RWPE1 (cell line): ENCODE data around the gene HSPB6.

Experiments used
- CTCF ChIA-PET: fragments of 350-600 bp; sonication (Branson Sonifier 250); formaldehyde crosslinking; extraction: SDS; loops from one replicate; lab custom pipeline; 2021; lab: Yijun Ruan, JAX
- POLR2A ChIA-PET: fragments of 400-600 bp; formaldehyde crosslinking; extraction: SDS; loops from one replicate; lab custom pipeline; 2020; ENCODE audit warnings: antibody characterized with exemption; ENCODE audit not compliant: low non-redundant PET; lab: Yijun Ruan, JAX
- DNase-seq: peaks from one replicate; pipeline ENCODE4 v3.0.0; 2012; ENCODE audit warnings: low spot score
- H3K27ac ChIP-seq: fragments of 450-650 bp; 2 replicates; pipeline ENCODE4 v1.5.1; 2017
- TF ChIP-seq, protein P1 (sequence below): fragments of 450-650 bp; conservative IDR thresholded peaks from 2 replicates; pipeline ENCODE4 v1.5.1; 2017; ENCODE audit warnings: low read depth, mild to moderate bottlenecking

Gene HSPB6

DNA sequence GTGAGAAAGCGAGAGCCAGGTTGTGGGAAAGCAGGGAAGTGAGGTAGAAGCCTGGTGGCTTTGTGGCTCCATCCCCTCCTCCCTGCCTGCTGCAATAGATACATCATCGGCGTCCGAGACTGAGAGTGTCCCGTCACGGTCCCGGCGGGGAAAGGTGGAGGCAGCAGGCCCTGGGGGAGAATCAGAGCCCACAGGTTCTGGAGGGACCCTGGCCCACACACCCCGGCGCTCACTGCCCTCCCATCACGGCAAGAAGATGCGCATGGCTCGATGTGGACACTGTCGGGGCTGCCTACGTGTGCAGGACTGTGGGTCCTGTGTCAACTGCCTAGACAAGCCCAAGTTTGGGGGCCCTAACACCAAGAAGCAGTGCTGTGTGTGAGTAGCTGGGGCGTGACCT, 33.9 kb downstream of the HSPB6 start:
- ChIA-PET CTCF (interaction anchor here (1.1 kb wide), 1 partner anchor 18 kb away, joined by 3 read pairs; no protein-coding TSS in a partner anchor), POLR2A (no interaction called here)
- DNase-seq: no peak
- TF ChIP-seq, protein P1, sequence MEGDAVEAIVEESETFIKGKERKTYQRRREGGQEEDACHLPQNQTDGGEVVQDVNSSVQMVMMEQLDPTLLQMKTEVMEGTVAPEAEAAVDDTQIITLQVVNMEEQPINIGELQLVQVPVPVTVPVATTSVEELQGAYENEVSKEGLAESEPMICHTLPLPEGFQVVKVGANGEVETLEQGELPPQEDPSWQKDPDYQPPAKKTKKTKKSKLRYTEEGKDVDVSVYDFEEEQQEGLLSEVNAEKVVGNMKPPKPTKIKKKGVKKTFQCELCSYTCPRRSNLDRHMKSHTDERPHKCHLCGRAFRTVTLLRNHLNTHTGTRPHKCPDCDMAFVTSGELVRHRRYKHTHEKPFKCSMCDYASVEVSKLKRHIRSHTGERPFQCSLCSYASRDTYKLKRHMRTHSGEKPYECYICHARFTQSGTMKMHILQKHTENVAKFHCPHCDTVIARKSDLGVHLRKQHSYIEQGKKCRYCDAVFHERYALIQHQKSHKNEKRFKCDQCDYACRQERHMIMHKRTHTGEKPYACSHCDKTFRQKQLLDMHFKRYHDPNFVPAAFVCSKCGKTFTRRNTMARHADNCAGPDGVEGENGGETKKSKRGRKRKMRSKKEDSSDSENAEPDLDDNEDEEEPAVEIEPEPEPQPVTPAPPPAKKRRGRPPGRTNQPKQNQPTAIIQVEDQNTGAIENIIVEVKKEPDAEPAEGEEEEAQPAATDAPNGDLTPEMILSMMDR: no peak
- 0 out of 2 replicates have a peak overlapping the region, but pooled peaks have one; percentile 4 for H3K27ac ChIP-seq

DNA sequence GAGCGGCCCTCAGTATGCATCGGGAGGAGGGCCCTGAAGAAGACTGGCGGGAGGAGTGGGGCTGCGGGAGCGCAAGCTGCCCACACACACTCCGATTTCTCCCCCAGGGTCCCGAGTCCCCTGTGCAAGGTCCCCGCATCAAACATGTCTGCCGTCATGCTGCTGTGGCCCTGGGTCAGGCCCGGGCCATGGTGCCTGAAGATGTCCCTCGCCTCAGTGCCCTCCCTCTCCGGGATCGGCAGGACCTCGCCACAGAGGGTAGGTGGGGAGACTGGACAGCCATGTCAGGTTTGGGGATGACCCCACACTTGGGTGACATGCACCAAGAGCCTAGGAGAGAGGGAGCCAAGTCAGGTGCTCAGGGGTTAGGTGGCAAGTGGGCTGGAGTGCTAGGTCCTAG, 34.4 kb downstream of the HSPB6 start:
- no peak for DNase-seq
- ChIA-PET CTCF (interaction anchor here (1.1 kb wide), 1 partner anchor 18 kb away, joined by 3 read pairs; no protein-coding TSS in a partner anchor), POLR2A (no interaction called here)
- H3K27ac ChIP-seq: 0 out of 2 replicates have a peak overlapping the region, but pooled peaks have one; percentile 4
- TF ChIP-seq, protein P1: no peak

DNA sequence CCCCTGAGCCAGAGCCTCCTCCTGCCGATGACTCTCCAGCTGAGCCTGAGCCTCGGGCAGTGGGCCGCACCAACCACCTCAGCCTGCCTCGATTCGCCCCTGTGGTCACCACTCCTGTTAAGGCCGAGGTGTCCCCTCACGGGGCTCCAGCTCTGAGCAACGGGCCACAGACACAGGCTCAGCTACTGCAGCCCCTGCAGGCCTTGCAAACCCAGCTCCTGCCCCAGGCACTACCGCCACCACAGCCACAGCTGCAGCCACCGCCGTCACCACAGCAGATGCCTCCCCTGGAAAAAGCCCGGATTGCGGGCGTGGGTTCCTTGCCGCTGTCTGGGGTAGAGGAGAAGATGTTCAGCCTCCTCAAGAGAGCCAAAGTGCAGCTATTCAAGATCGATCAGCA, 35.5 kb downstream of the HSPB6 start:
- POLR2A ChIA-PET: no interaction called here
- TF ChIP-seq, protein P1: no peak
- H3K27ac ChIP-seq: no peak overlapping the region
- CTCF ChIA-PET: no interaction called here
- DNase-seq: no peak

DNA sequence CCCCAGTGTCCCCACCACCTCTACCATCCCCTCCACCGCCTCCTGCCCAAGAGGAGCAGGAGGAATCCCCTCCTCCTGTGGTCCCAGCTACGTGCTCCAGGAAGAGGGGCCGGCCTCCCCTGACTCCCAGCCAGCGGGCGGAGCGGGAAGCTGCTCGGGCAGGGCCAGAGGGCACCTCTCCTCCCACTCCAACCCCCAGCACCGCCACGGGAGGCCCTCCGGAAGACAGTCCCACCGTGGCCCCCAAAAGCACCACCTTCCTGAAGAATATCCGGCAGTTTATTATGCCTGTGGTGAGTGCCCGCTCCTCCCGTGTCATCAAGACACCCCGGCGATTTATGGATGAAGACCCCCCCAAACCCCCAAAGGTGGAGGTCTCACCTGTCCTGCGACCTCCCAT, 36.2 kb downstream of the HSPB6 start:
- CTCF ChIA-PET: interaction anchor here (0.6 kb wide), 1 partner anchor 174 kb away, joined by 4 read pairs; no protein-coding TSS in a partner anchor
- DNase-seq: no peak
- TF ChIP-seq, protein P1: no peak
- H3K27ac ChIP-seq: no peak overlapping the region
- POLR2A ChIA-PET: no interaction called here

DNA sequence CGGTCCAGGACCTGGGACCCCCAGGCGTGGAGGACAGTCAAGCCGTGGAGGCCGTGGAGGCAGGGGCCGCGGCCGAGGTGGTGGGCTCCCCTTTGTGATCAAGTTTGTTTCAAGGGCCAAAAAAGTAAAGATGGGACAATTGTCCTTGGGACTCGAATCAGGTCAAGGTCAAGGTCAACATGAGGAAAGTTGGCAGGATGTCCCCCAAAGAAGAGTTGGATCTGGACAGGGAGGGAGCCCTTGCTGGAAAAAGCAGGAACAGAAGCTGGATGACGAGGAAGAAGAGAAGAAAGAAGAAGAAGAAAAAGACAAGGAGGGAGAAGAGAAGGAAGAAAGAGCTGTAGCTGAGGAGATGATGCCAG, 36.7 kb downstream of the HSPB6 start:
- TF ChIP-seq, protein P1: no peak
- no peak for DNase-seq
- CTCF ChIA-PET: interaction anchor here (0.6 kb wide), 1 partner anchor 175 kb away, joined by 4 read pairs; no protein-coding TSS in a partner anchor
- peak overlapping the region; percentile 93 for H3K27ac ChIP-seq
- POLR2A ChIA-PET: no interaction called here

DNA sequence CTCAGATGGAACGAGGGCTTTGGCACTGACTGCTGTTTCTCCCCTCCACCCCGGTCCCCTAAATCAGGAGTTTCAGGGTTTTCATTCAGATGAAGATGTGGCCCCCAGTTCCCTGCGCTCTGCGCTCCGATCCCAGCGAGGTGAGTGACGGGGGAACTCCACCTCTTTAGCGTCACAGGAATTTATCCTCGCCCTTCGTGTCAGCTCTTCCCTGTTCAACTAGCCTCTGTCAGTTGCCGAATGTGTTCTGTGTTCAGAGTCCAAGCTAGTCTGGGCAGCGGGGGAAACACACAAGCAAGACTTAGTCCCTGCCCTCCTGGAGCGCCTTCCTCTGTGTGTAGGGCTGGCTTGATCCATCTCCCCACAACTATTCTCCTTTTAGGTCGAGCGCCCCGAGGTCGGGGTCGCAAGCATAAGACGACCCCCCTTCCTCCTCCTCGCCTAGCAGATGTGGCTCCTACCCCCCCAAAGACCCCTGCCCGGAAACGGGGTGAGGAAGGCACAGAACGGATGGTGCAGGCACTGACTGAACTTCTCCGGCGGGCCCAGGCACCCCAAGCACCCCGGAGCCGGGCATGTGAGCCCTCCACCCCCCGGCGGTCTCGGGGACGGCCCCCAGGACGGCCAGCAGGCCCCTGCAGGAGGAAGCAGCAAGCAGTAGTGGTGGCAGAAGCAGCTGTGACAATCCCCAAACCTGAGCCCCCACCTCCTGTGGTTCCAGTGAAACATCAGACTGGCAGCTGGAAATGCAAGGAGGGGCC, 37.2 kb downstream of the HSPB6 start:
- ChIA-PET CTCF (no interaction called here), POLR2A (interaction anchor here (1.0 kb wide), 1 partner anchor 21 kb away, joined by 4 read pairs; no protein-coding TSS in a partner anchor)
- peak overlapping the region; percentile 93 for H3K27ac ChIP-seq
- no peak for DNase-seq
- TF ChIP-seq, protein P1: no peak
